ENCODE measurements around the gene CENPM. TPM values are rescaled to one million over a fixed set of nuclear protein-coding genes. Genes with fewer than 3 reads are reported as not detected.

CENPM gene
- total and polyA plus RNA-seq, 2 donors (not counting 3 experiments of a cell fraction or from before 2014, with no cell fraction given): 34.5 to 37.4 TPM

DNA sequence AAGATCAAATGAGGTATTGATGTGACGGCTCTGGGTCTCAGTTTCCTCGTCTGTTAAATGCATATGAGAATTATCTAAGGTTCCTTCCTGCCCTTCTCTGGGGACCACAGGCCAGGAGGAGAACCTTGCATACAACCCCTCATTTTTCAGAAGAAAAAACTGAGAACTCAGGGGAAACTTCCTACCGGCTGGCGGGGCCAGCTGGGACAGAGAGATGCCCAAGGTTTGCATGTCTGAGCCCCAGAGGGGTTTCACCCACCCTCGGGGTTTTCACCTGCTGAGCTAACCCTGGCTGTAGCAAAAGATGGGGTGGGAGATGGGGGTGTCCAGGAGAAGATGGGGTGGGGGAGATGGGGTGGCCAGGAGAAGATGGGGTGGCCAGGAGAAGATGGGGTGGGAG, 24.6 kb downstream of the CENPM start:
- no TSS peak for BruUV-seq (replicated peaks)
- CTCF ChIA-PET: no interaction called here

More for the DNA sequence above, 24.6 kb downstream of the CENPM start:
- dilution Hi-C loops (cut with MboI; ENCODE audit: extremely low pct_ligation_motif_present, low sequenced_read_pairs) (no loop called here), intact Hi-C loops (cut with micrococcal nuclease) (no loop called here)
- H3K27ac ChIP-seq (ENCODE audit: insufficient read depth, low read depth, low read length): no peak overlapping the region
- FAIRE-seq (no peak), DNase-seq (ENCODE audit: low read depth, low spot score) (no peak)
- H3K4me1 ChIP-seq (ENCODE audit: control insufficient read depth, extremely low read depth, insufficient read depth, low read length): peaks cover 14% of the 10 kb centered on the region
- no peaks in the 10 kb centered on the region for H3K9me3 ChIP-seq (replicated peaks; ENCODE audit: control insufficient read depth, insufficient read depth, low read length)
- H3K9ac ChIP-seq (replicated peaks; ENCODE audit: extremely low read depth, insufficient read depth, low read length): no peak overlapping the region
- no peak overlapping the region for H2AFZ ChIP-seq (ENCODE audit: low read depth, low read length)
- H3K4me2 ChIP-seq (ENCODE audit: insufficient read depth, low read length): no peak overlapping the region
- H4K20me1 ChIP-seq (replicated peaks; ENCODE audit: control insufficient read depth, extremely low read depth, insufficient read depth, low read length): no peaks in the 10 kb centered on the region
- POLR2A ChIA-PET: no interaction called here
- TF ChIP-seq, protein P1, sequence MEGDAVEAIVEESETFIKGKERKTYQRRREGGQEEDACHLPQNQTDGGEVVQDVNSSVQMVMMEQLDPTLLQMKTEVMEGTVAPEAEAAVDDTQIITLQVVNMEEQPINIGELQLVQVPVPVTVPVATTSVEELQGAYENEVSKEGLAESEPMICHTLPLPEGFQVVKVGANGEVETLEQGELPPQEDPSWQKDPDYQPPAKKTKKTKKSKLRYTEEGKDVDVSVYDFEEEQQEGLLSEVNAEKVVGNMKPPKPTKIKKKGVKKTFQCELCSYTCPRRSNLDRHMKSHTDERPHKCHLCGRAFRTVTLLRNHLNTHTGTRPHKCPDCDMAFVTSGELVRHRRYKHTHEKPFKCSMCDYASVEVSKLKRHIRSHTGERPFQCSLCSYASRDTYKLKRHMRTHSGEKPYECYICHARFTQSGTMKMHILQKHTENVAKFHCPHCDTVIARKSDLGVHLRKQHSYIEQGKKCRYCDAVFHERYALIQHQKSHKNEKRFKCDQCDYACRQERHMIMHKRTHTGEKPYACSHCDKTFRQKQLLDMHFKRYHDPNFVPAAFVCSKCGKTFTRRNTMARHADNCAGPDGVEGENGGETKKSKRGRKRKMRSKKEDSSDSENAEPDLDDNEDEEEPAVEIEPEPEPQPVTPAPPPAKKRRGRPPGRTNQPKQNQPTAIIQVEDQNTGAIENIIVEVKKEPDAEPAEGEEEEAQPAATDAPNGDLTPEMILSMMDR (IDR thresholded peaks at IDR 0.05; ENCODE audit: extremely low read depth in 1 of 2, insufficient read depth in 1 of 2, low read depth in 1 of 2, low read length in 2 of 2): no peak
- TF ChIP-seq JUN (IDR thresholded peaks at IDR 0.05; ENCODE audit: borderline replicate concordance, insufficient read depth, insufficient read length, low read depth) (no peak), EZH2 (IDR thresholded peaks at IDR 0.05; ENCODE audit: borderline replicate concordance, low read depth, low read length, severe bottlenecking) (no peak)
- TF ChIP-seq, protein P2, sequence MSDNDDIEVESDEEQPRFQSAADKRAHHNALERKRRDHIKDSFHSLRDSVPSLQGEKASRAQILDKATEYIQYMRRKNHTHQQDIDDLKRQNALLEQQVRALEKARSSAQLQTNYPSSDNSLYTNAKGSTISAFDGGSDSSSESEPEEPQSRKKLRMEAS (IDR thresholded peaks at IDR 0.05; ENCODE audit: insufficient read depth, insufficient read length): no peak
- no peaks in the 10 kb centered on the region for H3K9me1 ChIP-seq (replicated peaks; ENCODE audit: control insufficient read depth, extremely low read depth, insufficient read depth, low read length)
- no peaks in the 10 kb centered on the region for H3K79me2 ChIP-seq (ENCODE audit: control insufficient read depth, insufficient read depth, low read length)
- H3K27me3 ChIP-seq (ENCODE audit: control insufficient read depth in 2 of 2, insufficient read depth in 2 of 2, low read length in 2 of 2): peaks cover 11 to 14% of the 10 kb centered on the region in 2 experiments
- H3K4me3 ChIP-seq (replicated peaks in 1 of 3; ENCODE audit: insufficient read depth in 1 of 3, low read depth in 1 of 3, low read length in 3 of 3): no peak overlapping the region
- no peaks in the 10 kb centered on the region for H3K36me3 ChIP-seq (ENCODE audit: control insufficient read depth in 2 of 2, extremely low read depth in 1 of 2, insufficient read depth in 2 of 2, low read length in 2 of 2)
